Stimulated activated CD8-positive, alpha-beta memory T cell treated with anti-CD3 and anti-CD28 coated beads, Interleukin-12 subunit alpha, Interleukin-12 subunit beta, amount 100 ng/mL, for 24 hours (primary cell): ENCODE measurements around the gene LY6G6D.
A peak's percentile ranks its signal among the peaks of the same experiment; 100 is the strongest.

Experiments used
- DNase-seq: peaks from one replicate; pipeline ENCODE4 v3.0.0-alpha.2; 2020; ENCODE audit errors: extremely low read depth

LY6G6D gene

DNA sequence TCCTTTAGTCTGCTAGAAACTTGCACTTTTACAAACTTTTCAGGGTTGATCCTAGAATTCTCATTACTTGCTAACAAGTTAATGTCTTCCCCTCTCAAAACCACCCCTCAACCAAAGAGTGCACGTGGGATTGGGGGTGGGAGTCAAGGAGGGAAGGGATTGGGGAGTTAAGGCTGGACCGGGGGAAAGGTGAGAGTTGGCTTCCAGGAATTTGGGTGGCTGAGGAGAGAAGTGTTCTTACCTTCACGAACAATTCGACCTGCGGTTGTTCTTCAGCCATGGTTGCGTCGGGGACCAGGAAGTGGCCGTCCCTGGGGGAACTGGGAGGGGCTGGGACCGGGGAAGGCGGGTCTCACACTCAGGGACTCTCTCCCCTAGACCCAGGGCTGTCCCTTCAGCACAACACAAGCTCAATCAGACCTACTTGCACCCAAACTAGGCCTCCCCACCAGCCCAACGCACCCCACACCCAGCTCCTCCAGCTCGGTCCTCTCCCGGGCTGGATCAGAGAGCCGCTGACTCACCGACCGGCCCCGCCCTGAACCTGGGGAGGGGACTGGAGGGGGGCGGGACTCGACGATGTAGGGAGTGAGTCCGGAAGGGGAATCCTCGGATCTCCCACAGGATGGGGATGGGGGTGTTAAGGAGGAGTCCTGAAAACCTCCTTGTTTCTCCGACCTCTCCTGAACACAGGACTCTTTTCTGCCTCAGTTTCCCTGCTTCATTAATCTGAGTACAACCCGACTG, 21.0 kb downstream of the LY6G6D start, which contains the start of gene CLIC1:
CLIC1 (minus strand) TSS at position 510 of the 747 bp plus-strand sequence; CDS start at position 280, 230 bp downstream.
- peak; percentile 49 for DNase-seq

DNA sequence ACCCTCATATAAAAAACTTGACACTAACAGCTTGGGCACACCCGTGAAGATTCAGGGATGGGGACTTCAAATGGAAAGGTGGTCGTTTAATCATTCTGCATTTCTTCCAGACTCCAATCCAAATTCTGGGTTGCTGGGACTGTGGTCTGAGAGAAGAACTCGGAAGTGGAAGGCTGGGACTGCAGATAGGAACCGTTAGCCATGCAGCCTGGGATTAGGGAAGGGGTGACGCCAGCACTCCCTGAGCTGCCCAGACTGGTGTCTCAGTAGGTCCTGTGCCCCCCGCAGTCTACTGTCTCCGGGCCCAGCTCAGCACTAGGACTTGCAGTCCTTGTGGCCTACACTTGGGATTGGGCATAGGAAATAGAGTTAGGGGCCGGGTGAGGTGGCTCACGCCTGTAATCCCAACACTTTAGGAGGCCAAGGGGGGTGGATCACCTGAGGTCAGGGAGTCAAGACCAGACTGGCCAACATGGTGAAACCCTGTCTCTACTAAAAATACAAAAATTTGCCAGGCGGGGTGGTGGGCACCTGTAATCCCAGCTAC, 21.7 kb downstream of the LY6G6D start:
- DNase-seq = no peak

DNA sequence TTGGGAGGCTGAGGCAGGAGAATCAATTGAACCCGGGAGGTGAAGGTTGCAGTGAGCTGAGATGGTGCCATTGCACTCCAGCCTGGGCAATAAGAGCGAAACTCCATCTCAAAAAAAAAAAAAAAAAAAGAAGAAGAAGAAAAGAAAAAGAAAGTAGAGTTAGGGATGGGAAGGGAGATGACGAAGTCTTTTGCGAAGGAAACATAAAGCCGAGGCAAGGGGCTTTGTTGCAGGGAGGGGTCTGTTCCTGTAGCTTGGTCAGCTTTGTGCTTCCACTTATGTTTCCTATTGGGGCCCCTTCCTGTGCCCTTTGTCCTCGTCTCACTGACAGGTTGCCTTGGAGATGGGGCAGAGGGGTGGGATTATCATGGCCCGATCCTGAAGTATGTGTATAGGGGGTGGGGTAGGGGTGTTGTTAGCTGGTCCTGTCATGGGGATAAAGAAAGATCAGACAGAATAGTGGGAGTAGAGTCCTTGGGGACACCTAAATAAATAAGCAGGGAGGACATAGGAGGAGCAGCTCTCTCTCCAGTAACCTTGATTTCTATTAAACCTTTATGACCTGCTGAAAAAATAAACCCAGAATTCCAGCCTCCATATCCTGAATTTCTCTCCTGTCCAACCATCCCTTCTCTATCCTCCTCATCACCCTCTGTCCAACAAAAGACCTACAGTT, 22.3 kb downstream of the LY6G6D start:
- DNase-seq = no peak

DNA sequence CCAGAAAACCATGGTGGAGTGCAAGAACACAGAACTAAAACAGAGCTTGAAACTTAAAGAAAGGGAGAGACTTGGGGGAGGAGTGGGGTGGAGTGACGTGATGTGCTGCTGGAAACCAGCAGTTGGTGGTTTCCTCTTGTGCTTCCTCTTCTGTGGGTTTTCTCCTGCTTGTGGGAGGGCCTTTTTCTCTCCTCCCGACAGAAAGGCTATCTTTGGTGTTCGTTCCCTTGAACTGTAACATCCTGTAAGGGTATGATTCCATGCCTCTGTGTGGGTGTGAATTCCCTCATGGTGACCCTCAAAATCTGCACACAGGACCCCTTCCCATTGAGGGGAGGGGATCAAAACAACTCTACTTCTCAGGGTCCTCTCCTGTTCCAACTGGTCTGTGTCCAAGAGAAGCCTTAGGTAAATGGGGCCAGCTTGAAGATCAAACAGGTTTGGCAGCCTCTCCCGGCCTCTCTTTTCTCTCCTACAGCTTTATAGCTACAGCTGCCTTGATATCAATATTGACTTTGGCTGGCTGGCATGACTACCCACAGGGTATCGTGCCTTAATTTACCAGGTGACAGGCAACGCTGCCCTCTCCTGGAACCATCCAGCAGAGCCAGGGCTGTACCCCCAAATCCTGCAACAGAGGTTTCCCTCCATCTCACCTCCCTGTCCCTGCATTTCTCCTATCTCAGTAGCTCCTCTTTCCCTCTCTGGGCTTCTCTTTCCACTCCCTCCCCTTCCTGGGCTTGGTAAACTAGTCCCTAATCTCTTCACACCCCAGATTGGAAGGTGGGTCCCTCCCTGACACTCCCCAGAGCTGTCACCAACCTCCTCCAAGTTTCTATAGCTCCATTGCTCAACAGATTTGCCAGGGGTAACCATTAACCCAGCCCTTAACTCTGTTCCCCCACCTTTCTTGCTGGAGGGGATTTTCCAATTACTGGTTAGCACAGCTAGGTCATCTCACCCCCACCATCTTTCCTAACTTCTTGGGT, 23.1 kb downstream of the LY6G6D start:
- peak; percentile 37 for DNase-seq

DNA sequence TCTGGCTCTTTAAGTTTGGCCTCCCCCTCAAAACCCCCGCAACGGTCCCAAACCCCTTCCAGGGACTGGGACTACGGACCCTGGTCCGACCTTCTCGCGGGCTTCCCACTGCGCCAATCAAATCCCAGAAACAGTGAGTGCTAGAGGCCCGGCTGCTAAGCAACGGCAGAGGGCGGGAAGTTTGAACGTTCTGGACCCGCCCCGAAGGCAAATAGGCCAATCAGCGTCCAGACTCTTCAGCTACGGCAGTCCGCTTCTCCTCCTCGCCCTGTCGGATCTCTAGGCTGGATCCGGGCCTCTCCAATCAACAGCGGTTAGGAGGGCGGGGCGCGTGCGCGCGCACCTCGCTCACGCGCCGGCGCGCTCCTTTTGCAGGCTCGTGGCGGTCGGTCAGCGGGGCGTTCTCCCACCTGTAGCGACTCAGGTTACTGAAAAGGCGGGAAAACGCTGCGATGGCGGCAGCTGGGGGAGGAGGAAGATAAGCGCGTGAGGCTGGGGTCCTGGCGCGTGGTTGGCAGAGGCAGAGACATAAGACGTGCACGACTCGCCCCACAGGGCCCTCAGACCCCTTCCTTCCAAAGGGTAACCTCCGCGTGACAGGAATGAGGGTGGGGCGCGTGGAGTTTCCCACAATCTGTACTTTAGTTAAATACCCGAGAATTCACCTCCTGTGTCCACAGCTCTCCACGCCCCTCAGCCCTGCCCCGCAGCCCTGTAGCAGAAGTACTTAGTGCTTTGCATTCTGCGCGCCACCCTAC, 24.7 kb downstream of the LY6G6D start, which contains the start of gene MSH5:
MSH5 (plus strand) TSS at position 367 of the 758 bp plus-strand sequence. CDS start 462 bp downstream, outside the sequence.
- peak; percentile 84 for DNase-seq

DNA sequence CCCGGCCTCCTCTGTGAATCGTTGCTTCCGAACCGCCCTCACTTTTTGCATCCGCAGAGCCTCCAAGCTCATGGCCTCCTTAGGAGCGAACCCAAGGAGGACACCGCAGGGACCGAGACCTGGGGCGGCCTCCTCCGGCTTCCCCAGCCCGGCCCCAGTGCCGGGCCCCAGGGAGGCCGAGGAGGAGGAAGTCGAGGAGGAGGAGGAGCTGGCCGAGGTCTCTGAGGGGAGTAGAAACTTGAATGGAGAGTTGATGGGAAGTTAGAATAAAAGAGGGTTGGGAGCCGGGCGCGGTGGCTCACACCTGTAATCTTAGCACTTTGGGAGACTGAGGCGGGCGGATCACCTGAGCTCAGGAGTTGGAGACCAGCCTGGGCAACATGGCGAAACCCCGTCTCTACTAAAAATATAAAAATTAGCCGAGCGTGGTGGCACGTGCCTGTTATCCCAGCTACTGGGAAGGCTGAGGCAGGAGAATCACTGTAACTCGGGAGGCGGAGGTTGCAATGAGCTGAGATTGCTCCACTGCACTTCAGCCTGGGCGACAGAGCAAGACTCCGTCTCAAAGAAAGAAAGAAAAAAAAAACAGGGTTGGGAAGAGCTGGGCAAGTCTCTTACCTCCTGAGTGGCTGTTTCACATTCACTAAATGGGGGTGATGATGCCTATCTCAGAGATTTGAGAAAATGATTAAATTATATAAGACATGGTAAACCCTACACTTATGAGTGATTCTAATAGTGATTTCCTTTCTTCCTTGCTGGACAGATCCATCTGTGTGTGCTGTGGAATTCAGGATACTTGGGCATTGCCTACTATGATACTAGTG, 25.5 kb downstream of the LY6G6D start:
- DNase-seq = no peak

DNA sequence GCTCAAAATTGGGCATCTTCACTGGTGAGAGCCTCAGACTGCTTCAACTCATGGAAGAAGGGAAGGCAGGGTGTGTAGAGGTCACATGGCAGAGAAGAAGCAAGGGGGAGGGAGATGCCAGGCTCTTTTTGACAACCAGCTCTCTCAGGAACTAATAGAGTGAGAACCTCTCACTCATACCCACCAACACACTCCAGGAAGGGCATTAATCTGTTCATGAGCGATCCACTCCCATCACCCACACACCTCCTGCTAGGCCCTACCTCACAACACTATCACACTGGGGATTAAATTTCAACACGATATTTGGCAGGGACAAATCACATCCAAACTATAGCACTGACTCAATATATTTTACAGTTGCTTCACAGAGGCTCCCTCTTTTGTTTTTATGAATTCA, 26.7 kb downstream of the LY6G6D start:
- DNase-seq = no peak

DNA sequence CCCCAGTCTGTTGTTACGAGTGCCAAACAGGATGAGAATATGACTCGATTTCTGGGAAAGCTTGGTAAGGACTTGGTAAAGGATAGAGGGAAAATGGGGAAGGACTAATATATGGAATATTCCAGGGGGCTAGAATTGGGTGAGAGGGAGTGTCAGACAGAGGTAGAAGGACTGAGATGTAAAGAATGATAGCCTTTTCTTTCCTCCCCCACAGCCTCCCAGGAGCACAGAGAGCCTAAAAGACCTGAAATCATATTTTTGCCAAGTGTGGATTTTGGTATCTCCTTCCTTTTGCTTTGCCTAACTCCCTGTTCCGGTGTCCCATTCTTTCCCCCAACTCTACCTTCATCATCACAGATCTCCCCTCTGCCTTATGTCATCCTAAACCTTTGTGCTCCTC, 27.7 kb downstream of the LY6G6D start:
- no peak for DNase-seq

DNA sequence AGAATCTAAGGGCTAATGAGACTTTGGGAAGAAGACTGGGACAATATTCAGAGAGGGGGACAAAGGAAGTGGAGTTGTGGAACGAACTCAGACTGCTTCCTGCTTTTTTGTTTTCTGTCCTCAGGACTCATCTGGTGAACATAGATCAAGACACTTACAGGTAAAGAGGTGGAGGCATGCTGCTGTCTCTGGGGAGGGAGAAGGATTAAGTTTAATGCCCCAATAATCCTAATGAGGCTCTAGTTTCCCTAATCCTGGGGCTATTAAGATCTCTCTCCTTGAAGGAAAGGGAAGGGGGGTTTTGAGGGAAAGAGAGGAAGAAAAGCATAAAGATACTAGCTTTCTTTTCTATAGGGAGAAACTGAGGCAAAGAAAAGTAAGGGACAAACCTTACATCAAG, 29.3 kb downstream of the LY6G6D start:
- no peak for DNase-seq

DNA sequence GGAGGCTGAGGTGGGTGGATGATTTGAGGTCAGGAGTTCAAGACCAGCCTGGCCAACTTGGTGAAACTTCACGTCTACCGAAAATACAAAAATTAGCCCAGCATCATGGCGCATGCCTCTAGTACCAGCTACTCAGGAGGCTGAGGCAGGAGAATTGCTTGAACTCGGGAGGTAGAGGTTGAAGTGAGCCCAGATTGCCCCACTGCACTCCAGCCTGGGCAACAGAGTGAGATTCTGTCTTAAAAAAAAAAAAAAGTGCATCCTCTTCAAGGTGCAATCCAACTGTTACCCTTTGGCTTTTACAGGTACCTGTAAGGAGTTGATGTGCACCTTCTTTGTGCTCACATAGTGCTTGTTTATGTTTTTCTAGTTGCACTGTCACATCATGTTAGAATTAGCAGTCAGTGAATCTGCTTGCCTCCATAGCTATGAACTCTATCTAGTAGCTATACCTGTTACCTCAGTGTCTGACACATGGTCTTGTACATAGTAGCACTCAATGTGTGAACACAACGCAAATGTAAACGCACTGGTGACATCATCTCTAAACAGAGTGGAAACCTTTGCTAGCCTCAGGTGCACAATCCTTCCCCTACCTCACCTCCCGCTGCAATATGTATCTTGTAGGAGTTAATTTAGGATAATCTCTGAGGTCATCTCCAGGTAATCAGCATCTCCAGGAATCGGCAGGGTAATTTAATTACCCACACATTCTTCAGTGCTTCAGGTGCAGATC, 34.3 kb downstream of the LY6G6D start:
- no peak for DNase-seq

DNA sequence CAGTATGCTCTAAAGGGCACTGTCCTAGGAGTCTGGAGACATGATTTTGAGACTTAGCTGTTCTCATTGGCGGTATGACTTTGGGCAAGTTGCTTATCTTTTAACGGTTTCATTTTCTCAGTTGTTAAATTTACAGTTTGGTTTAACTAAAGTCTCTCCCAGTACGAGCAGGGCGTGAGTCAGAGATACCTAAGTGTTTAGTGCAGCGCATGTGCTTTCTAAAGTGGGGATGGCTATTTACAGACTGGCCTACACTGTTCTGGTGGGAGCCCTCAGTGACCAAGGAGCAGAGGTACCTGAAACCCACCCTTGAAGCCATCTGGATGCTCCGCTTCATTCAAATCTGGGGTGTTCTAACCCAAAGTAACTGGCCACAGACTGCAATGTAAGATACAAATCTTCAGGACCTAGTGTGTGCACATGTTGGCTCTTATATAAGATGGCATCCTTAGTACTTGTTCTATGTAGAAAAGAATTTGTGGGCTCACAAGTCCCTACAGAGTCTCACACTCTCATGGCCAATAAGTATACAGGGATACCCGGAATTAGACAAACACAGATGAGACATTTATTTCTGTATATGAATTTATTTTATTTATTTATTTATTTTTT, 35.4 kb downstream of the LY6G6D start:
- DNase-seq = no peak

DNA sequence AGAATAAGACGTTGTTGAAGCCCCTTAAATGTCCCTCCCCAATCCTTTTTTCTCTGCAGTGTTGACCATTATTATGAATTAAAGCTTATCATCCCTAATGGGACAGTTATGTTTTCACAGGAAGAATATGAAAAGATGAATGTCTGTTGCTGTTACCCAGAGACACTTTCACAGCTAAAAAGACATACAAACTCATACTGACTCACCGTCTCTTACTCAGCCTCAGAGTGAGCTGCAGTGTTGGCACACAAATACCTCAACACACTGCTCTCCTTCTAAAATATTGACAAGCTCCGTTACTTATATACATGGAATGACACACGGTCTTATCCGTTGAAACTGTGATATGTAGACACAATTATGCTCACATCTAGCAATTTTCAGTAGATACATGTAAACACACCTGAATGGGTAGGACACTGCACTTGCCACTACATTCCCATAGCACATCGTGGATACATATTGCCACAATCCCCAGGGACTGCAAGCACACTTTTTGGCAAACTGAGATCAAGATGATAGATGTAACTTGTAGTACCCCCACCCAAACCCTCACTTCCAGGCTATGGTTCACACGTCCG, 37.7 kb downstream of the LY6G6D start:
- DNase-seq = no peak

DNA sequence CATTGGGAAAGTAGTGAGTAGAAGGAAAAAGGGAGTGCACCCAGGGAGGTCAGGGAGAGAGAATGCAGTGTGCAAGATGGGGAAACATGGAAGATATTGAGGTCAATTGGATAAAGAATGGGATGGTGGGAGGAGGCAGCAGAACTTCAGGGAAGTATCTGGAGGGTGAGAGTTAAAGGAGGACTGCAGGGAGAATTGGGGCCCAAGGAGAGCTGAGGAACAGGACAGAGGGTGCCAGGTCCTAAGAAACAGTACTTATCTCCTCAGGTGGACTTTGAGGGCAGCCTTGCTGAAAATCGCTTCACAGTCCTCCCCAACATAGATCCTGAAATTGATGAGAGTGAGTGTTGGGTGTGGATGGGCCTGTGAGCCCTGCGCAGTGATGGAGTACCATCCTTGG, 43.1 kb downstream of the LY6G6D start:
- DNase-seq = no peak

DNA sequence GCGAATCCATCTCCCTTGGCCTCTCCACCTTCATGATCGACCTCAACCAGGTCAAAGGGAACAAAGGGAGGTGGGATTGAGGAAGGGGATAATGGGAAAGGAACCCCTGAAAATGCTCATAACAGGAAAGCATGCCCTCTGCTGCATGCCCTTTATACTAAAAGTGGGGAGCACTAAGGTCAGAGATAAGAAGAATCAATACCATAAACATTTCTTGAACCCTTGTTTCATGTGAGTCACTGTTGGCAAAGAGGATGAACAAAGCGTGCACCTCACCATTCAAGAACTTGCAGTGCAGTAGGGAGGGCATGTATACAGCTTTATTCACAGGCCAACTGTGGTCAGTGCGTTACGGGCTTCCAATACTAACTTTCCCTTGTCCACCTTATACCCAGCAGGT, 45.6 kb downstream of the LY6G6D start:
- no peak for DNase-seq

DNA sequence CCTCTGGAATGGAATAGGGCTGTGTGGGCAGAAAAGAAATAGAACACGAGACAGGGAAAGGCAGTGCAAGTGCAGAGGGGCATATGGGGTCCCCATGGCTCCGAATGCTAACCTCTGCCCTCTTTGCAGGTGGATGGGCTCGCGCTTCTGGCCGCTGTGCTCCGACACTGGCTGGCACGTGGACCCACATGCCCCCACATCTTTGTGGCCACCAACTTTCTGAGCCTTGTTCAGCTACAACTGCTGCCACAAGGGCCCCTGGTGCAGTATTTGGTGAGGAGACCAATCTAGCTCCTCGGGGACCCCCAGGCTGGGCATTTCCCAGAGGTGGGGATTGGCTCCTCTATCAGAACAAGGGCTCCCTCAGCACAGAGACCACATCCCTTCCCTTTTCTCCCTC, 46.2 kb downstream of the LY6G6D start:
- no peak for DNase-seq

DNA sequence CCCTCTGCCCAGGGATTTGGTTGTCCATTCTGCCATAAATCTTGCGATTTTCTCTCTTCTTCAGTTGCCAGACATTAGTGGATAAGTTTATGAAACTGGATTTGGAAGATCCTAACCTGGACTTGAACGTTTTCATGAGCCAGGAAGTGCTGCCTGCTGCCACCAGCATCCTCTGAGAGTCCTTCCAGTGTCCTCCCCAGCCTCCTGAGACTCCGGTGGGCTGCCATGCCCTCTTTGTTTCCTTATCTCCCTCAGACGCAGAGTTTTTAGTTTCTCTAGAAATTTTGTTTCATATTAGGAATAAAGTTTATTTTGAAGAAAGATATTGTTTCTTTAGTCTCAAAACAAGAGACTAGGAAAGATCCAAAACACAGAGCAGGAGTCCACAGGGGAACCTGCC, 47.2 kb downstream of the LY6G6D start, which contains the start of gene SAPCD1:
SAPCD1 (plus strand) TSS at position 301 of the 400 bp plus-strand sequence. CDS start 399 bp downstream, outside the sequence.
- DNase-seq = no peak

DNA sequence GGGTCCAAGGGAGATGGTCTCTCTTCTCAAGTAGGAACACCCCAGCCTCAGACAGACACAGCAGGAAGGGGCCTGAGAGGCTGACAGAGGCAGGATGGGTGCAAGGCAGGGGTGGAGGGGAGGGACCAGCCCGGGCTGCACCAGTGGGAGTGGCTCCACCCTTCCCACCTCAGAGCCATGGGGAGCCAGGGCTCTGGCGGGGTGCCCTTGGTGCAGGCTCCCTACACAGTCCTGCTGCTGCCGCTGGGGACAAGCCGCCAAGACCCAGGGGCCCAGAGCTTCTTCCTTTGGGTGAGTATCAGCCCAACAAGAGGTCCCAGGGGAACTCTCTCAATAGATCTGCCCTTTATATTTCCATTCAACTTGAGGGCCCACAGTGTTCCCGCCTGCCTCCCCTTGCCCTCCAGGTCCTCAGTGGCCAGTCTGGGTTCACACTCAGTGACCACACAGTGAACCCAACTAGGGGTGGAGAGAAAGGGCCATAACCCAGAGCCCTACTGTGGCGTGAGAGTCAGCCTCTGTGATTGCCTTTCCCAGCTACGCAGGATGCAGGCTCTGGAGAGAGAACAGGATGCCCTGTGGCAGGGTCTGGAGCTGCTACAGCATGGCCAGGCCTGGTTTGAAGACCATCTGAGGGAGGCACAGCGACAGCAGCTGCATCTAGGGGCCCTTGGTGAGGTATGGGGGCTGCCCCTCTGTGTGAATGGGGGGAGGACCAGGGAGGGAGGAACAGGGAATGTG, 47.9 kb downstream of the LY6G6D start:
- DNase-seq = no peak

DNA sequence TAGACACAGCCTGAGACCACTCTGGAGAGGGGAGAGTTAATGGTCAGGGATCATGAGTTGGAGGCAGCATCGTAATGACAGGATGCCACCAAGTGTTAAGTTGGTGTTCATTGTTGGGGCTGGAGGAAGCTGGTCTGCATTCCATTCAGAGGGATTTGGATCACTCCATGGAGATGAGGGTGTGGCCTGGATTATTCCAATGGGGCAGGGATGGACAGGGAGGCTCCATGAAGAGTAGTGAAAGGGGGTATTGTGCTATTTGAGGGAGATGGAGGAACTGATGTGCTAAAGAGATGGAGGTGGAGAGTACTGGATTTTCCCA, 48.4 kb downstream of the LY6G6D start:
- no peak for DNase-seq
